ENCODE measurements around the gene CENPE. TPM values are rescaled to one million over a fixed set of nuclear protein-coding genes. Genes with fewer than 3 reads are reported as not detected.

Gene CENPE
- total RNA-seq, 1 experiment from 2014 or later, result 9.7 TPM

GRCh38 chr4:103091601-103092223 is 106.4 kb downstream of the CENPE start:
- in situ Hi-C loops (cut with HindIII; ENCODE audit: low pct_unique_long_range_greater_than_20kb, low sequenced_read_pairs), result no loop called here
- DNase-seq (ENCODE audit: low read depth, low spot score), result peak; percentile 72

- in situ Hi-C loops (cut with HindIII; ENCODE audit: low pct_unique_long_range_greater_than_20kb, low sequenced_read_pairs), result no loop called here
- DNase-seq (ENCODE audit: low read depth, low spot score), result no peak
These were observed 108.7 kb downstream of the CENPE start for GRCh38 chr4:103089481-103089880.

- no peak for DNase-seq (ENCODE audit: low read depth, low spot score)
- in situ Hi-C loops (cut with HindIII; ENCODE audit: low pct_unique_long_range_greater_than_20kb, low sequenced_read_pairs), result no loop called here
These were observed 111.6 kb downstream of the CENPE start for GRCh38 chr4:103086551-103086950.

- in situ Hi-C loops (cut with HindIII; ENCODE audit: low pct_unique_long_range_greater_than_20kb, low sequenced_read_pairs), result no loop called here
- no peak for DNase-seq (ENCODE audit: low read depth, low spot score)
These were observed 112.5 kb downstream of the CENPE start for GRCh38 chr4:103085555-103086196.

- DNase-seq (ENCODE audit: low read depth, low spot score), result no peak
- in situ Hi-C loops (cut with HindIII; ENCODE audit: low pct_unique_long_range_greater_than_20kb, low sequenced_read_pairs), result no loop called here
These were observed 118.5 kb downstream of the CENPE start for GRCh38 chr4:103079621-103080020.

GRCh38 chr4:103076747-103077347 is 121.3 kb downstream of the CENPE start, which contains the start of gene SLC9B2:
Gene SLC9B2 (minus strand): TSS chr4:103076761. CDS start chr4:103067550, 9,211 bp downstream.
- in situ Hi-C loops (cut with HindIII; ENCODE audit: low pct_unique_long_range_greater_than_20kb, low sequenced_read_pairs), result no loop called here
- DNase-seq (ENCODE audit: low read depth, low spot score), result no peak

- DNase-seq (ENCODE audit: low read depth, low spot score), result peak; percentile 27
- in situ Hi-C loops (cut with HindIII; ENCODE audit: low pct_unique_long_range_greater_than_20kb, low sequenced_read_pairs), result no loop called here
These were observed 122.0 kb downstream of the CENPE start for GRCh38 chr4:103075894-103076746.

GRCh38 chr4:103075435-103075893 is 122.7 kb downstream of the CENPE start:
- no peak for DNase-seq (ENCODE audit: low read depth, low spot score)
- in situ Hi-C loops (cut with HindIII; ENCODE audit: low pct_unique_long_range_greater_than_20kb, low sequenced_read_pairs), result no loop called here

GRCh38 chr4:103074744-103075434 is 123.3 kb downstream of the CENPE start:
- DNase-seq (ENCODE audit: low read depth, low spot score), result no peak
- in situ Hi-C loops (cut with HindIII; ENCODE audit: low pct_unique_long_range_greater_than_20kb, low sequenced_read_pairs), result no loop called here

GRCh38 chr4:103073792-103074438 is 124.2 kb downstream of the CENPE start:
- in situ Hi-C loops (cut with HindIII; ENCODE audit: low pct_unique_long_range_greater_than_20kb, low sequenced_read_pairs), result no loop called here
- no peak for DNase-seq (ENCODE audit: low read depth, low spot score)

- DNase-seq (ENCODE audit: low read depth, low spot score), result no peak
- in situ Hi-C loops (cut with HindIII; ENCODE audit: low pct_unique_long_range_greater_than_20kb, low sequenced_read_pairs), result no loop called here
These were observed 130.1 kb downstream of the CENPE start for GRCh38 chr4:103067841-103068547.

- in situ Hi-C loops (cut with HindIII; ENCODE audit: low pct_unique_long_range_greater_than_20kb, low sequenced_read_pairs), result no loop called here
- no peak for DNase-seq (ENCODE audit: low read depth, low spot score)
These were observed 137.5 kb downstream of the CENPE start for GRCh38 chr4:103060453-103061148.
